A549 (cell line): ENCODE data around the gene TRPM4. TPM values are rescaled to one million over a fixed set of nuclear protein-coding genes. Genes with fewer than 3 reads are reported as not detected.

Source experiments
- ATAC-seq, 2 experiments: fragments of 200-7000 bp in 1 of 2; fragments of >200 bp in 1 of 2; cut with Nextera tagmentation in 1 of 2; cut with Tn5 transposase in 1 of 2; 3 replicates each; pipeline versions ENCODE4 v1.8.0 to v1.9.1; 2018 to 2020; ENCODE audit warnings: mild to moderate bottlenecking in 1 of 2, moderate library complexity in 1 of 2
- CTCF ChIA-PET: fragments of 300-600 bp; sonication (Branson Sonifier 250); formaldehyde crosslinking; extraction: SDS; loops from one replicate; lab custom pipeline; 2021; ENCODE audit warnings: antibody characterized with exemption, inconsistent platforms; lab: Yijun Ruan, JAX
- POLR2A ChIA-PET: fragments of 350-600 bp; formaldehyde crosslinking; extraction: SDS; loops from one replicate; lab custom pipeline; 2021; ENCODE audit warnings: antibody characterized with exemption, inconsistent platforms; lab: Yijun Ruan, JAX
- DNase-seq, 2 experiments: peaks; one replicate each; pipeline versions ENCODE4 v3.0.0 to v3.0.0-alpha.2; 2011 to 2016; ENCODE audit warnings: low read depth in 1 of 2, low spot score in 1 of 2
- FAIRE-seq: peaks from 2 replicates; lab custom pipeline; 2011; peaks lifted over from hg19 to GRCh38; lab: Jason Lieb, UNC
- H3K27ac ChIP-seq, 2 experiments: fragments of >200 bp; sonication (Bioruptor Twin); formaldehyde crosslinking; 3 replicates each; pipeline ENCODE4 v1.5.1; 2016 to 2017
- H3K4me1 ChIP-seq: fragments of >200 bp; sonication (Bioruptor Twin); formaldehyde crosslinking; 3 replicates; pipeline ENCODE4 v1.6.1; 2016
- H3K4me2 ChIP-seq: fragments of >200 bp; sonication (Bioruptor Twin); formaldehyde crosslinking; 3 replicates; pipeline ENCODE4 v1.6.1; 2016
- H3K4me3 ChIP-seq: fragments of >200 bp; sonication (Bioruptor Twin); formaldehyde crosslinking; 3 replicates; pipeline ENCODE4 v1.5.1; 2016
- H3K9me3 ChIP-seq: fragments of >200 bp; sonication (Bioruptor Twin); formaldehyde crosslinking; 3 replicates; pipeline ENCODE4 v1.6.1; 2016
- ATOH8 ChIP-seq: fragments of 250-450 bp; sonication (Bioruptor Pico); IDR thresholded peaks from 2 replicates; pipeline ENCODE4 v1.5.0; 2020; ENCODE audit warnings: low read depth, mild to moderate bottlenecking, moderate library complexity
- BHLHE40 ChIP-seq: IDR thresholded peaks from 2 replicates; pipeline ENCODE4 v1.6.1; 2012; ENCODE audit warnings: low read depth, low read length, inconsistent platforms
- CBX2 ChIP-seq: fragments of 200-600 bp; sonication (generic); IDR thresholded peaks from 2 replicates; pipeline ENCODE4 v1.6.1; 2016; ENCODE audit warnings: low read depth, mild to moderate bottlenecking, borderline replicate concordance
- CBX8 ChIP-seq: fragments of 200-600 bp; sonication (generic); IDR thresholded peaks from 2 replicates; pipeline ENCODE4 v1.6.1; 2016
- CEBPB ChIP-seq, 2 experiments: fragments of >200 bp in 1 of 2; sonication (Bioruptor Twin) in 1 of 2; formaldehyde crosslinking in 1 of 2; IDR thresholded peaks; 2 replicates each; pipeline ENCODE4 v1.6.1; 2012 to 2016
- CHD2 ChIP-seq: fragments of 150-350 bp; IDR thresholded peaks from 2 replicates; pipeline ENCODE4 v1.6.1; 2014; ENCODE audit warnings: low read length; ENCODE audit not compliant: partially characterized antibody
- CTCF ChIP-seq: fragments of >200 bp; sonication (Bioruptor Twin); formaldehyde crosslinking; IDR thresholded peaks from 3 replicates; pipeline ENCODE4 v1.5.1; 2016
- EHF ChIP-seq: fragments of 250-450 bp; sonication (Bioruptor Pico); IDR thresholded peaks from 2 replicates; pipeline ENCODE4 v1.5.0; 2020; ENCODE audit warnings: mild to moderate bottlenecking
- EHMT2 ChIP-seq: fragments of 200-600 bp; sonication (generic); IDR thresholded peaks from 2 replicates; pipeline ENCODE4 v1.6.1; 2016; ENCODE audit warnings: antibody characterized with exemption, low read depth, mild to moderate bottlenecking, moderate library complexity
- FOSL2 ChIP-seq, 2 experiments: fragments of 450-650 bp in 1 of 2; fragments of >200 bp in 1 of 2; sonication (Bioruptor Twin) in 1 of 2; formaldehyde crosslinking; IDR thresholded peaks; 2 replicates each; pipeline versions ENCODE4 v1.5.0 to v1.6.1; 2016 to 2020; ENCODE audit warnings: mild to moderate bottlenecking in 1 of 2, moderate library complexity in 1 of 2
- FOXS1 ChIP-seq: fragments of 250-450 bp; sonication (Bioruptor Pico); IDR thresholded peaks from 2 replicates; pipeline ENCODE4 v1.5.0; 2020; ENCODE audit warnings: mild to moderate bottlenecking, moderate library complexity
- HDAC2 ChIP-seq: fragments of 200-600 bp; sonication (generic); IDR thresholded peaks from 2 replicates; pipeline ENCODE4 v1.6.1; 2016
- HMGXB4 ChIP-seq: fragments of 250-450 bp; sonication (Bioruptor Pico); IDR thresholded peaks from 2 replicates; pipeline ENCODE4 v1.5.0; 2021; ENCODE audit warnings: mild to moderate bottlenecking, moderate library complexity, borderline replicate concordance
- KDM5A ChIP-seq: fragments of 200-600 bp; sonication (generic); IDR thresholded peaks from 2 replicates; pipeline ENCODE4 v1.6.1; 2016; ENCODE audit warnings: antibody characterized with exemption, mild to moderate bottlenecking
- MAFK ChIP-seq: fragments of 450-650 bp; IDR thresholded peaks from 2 replicates; pipeline ENCODE4 v1.6.1; 2014; ENCODE audit not compliant: partially characterized antibody
- MAZ ChIP-seq: fragments of 150-350 bp; IDR thresholded peaks from 2 replicates; pipeline ENCODE4 v1.6.1; 2014; ENCODE audit warnings: antibody characterized with exemption, low read depth, low read length, borderline replicate concordance
- NFE2L2 ChIP-seq: fragments of 150-350 bp; conservative IDR thresholded peaks from 2 replicates; pipeline ENCODE4 v1.6.1; 2014; ENCODE audit warnings: low read length
- NR3C1 ChIP-seq: fragments of >200 bp; sonication (Bioruptor Twin); formaldehyde crosslinking; IDR thresholded peaks from 3 replicates; pipeline ENCODE4 v1.6.1; 2017
- PBX3 ChIP-seq: IDR thresholded peaks from 2 replicates; pipeline ENCODE4 v1.6.1; 2012
- POLR2A ChIP-seq: IDR thresholded peaks from 2 replicates; pipeline ENCODE4 v1.6.1; 2012; ENCODE audit warnings: mild to moderate bottlenecking, low read length
- POLR2AphosphoS2 ChIP-seq: conservative IDR thresholded peaks from 2 replicates; pipeline ENCODE4 v1.6.1; 2012; ENCODE audit warnings: low read length, improper control_type of control experiment, inconsistent platforms
- RAD21 ChIP-seq, 2 experiments: fragments of >200 bp in 1 of 2; sonication (Bioruptor Twin) in 1 of 2; formaldehyde crosslinking in 1 of 2; IDR thresholded peaks in 1 of 2; conservative IDR thresholded peaks in 1 of 2; 2 replicates in 1 of 2; 3 replicates in 1 of 2; pipeline ENCODE4 v1.6.1; 2012 to 2018; ENCODE audit warnings: inconsistent platforms in 1 of 2
- RARB ChIP-seq: fragments of 250-450 bp; sonication (Bioruptor Pico); IDR thresholded peaks from 2 replicates; pipeline ENCODE4 v1.8.0; 2021; ENCODE audit warnings: mild to moderate bottlenecking, moderate library complexity
- RNF2 ChIP-seq: fragments of 200-600 bp; sonication (generic); IDR thresholded peaks from 2 replicates; pipeline ENCODE4 v1.6.1; 2016; ENCODE audit warnings: low read depth, mild to moderate bottlenecking, antibody characterized with exemption, moderate library complexity, borderline replicate concordance
- SMC3 ChIP-seq: fragments of >200 bp; sonication (Bioruptor Twin); formaldehyde crosslinking; IDR thresholded peaks from 3 replicates; pipeline ENCODE4 v1.6.1; 2018; ENCODE audit warnings: inconsistent platforms
- SREBF2 ChIP-seq: fragments of 450-650 bp; IDR thresholded peaks from 2 replicates; pipeline ENCODE4 v1.6.1; 2014; ENCODE audit warnings: mild to moderate bottlenecking, moderate library complexity
- TFCP2L1 ChIP-seq: fragments of 250-450 bp; sonication (Bioruptor Pico); IDR thresholded peaks from 2 replicates; pipeline ENCODE4 v1.5.0; 2021; ENCODE audit warnings: mild to moderate bottlenecking
- TP53 ChIP-seq: fragments of 250-450 bp; sonication (Bioruptor Pico); IDR thresholded peaks from 2 replicates; pipeline ENCODE4 v1.5.0; 2021; ENCODE audit warnings: mild to moderate bottlenecking, moderate library complexity
- USF2 ChIP-seq: fragments of 450-650 bp; IDR thresholded peaks from 2 replicates; pipeline ENCODE4 v1.6.1; 2014; ENCODE audit warnings: antibody characterized with exemption
- ZFP36 ChIP-seq: fragments of 450-650 bp; IDR thresholded peaks from 2 replicates; pipeline ENCODE4 v1.6.1; 2014; ENCODE audit warnings: borderline replicate concordance; ENCODE audit not compliant: partially characterized antibody
- WGBS: methylation state at CpG from one replicate; pipeline ENCODE4 v1.1.6; 2017; ENCODE audit errors: missing lambda C conversion rate; 5-methylcytosine and 5-hydroxymethylcytosine counted together
- polyA plus RNA-seq, 4 experiments: library from polyadenylated mRNA; depleted of rRNA in 3 of 4; stranded (reverse); fragments of >200 nt; fragmentation: RNase III in 1 of 4; extraction: RNeasy Plus Mini Kit Qiagen cat#74134 plus additional on column Dnase treatment in 1 of 4; gene quantifications; 2 replicates in 3 of 4; 3 replicates in 1 of 4; pipeline ENCODE4 v1.2.3, GENCODE V29; 2011 to 2017

TRPM4 gene
- polyA plus RNA-seq, 2 of the 4 experiments (the other 2 are of a cell fraction): 4.7 to 9.1 TPM

- Histone ChIP-seq H3K27ac (no peak overlapping the region), H3K4me1 (no peaks in the 10 kb centered on the region), H3K9me3 (no peaks in the 10 kb centered on the region), H3K4me2 (no peak overlapping the region), H3K4me3 (no peak overlapping the region)
- no peak for ATAC-seq
- no peak for DNase-seq
- no peak for FAIRE-seq
- ChIA-PET CTCF (interaction anchor here (0.8 to 2.4 kb wide), 12 partner anchors 9 to 223 kb away, joined by 3 to 14 read pairs (median 4); partner anchors contain the start of gene LIN7B), POLR2A (no interaction called here)
- TF ChIP-seq RARB (CRISPR knock-in tag): no peak
- no peak for TF ChIP-seq HMGXB4
- no peak for TF ChIP-seq RNF2
- no peak for TF ChIP-seq TFCP2L1
- TF ChIP-seq NFE2L2: no peak
- TF ChIP-seq ZFP36: no peak
- no peak for TF ChIP-seq EHMT2
- TF ChIP-seq SREBF2: no peak
- no peak for TF ChIP-seq MAFK
- TF ChIP-seq CHD2: no peak
- no peak for TF ChIP-seq POLR2A
- no peak for TF ChIP-seq FOXS1 (CRISPR knock-in tag)
- TF ChIP-seq ATOH8 (CRISPR knock-in tag): no peak
- no peak for TF ChIP-seq SMC3
- TF ChIP-seq CEBPB (IDR thresholded peaks at IDR 0.05): no peak
- TF ChIP-seq CBX8: no peak
- WGBS: 64% methylated on average over 6 of the region's 6 CpGs
Measured at GRCh38 chr19:49222011-49222410, 64.4 kb downstream of the TRPM4 start.

GRCh38 chr19:49222528-49222927, 64.9 kb downstream of the TRPM4 start:
- CTCF ChIA-PET: interaction anchor here (0.7 to 2.4 kb wide), 10 partner anchors 23 to 324 kb away, joined by 3 to 14 read pairs (median 4); partner anchors contain the start of gene LIN7B
- ATAC-seq (no peak), DNase-seq (no peak), FAIRE-seq (no peak)
- no peak overlapping the region for H3K4me2 ChIP-seq
- no peak overlapping the region for H3K4me3 ChIP-seq
- POLR2A ChIA-PET: no interaction called here
- 61% methylated on average over 4 of the region's 4 CpGs for WGBS
- no peaks in the 10 kb centered on the region for H3K9me3 ChIP-seq
- TF ChIP-seq CHD2 (no peak), NR3C1 (no peak), POLR2AphosphoS2 (no peak), MAZ (no peak), USF2 (no peak), HDAC2 (no peak), BHLHE40 (no peak), FOSL2 (IDR thresholded peaks at IDR 0.05) (no peak), FOSL2 (CRISPR knock-in tag; IDR thresholded peaks at IDR 0.05) (no peak), PBX3 (no peak), KDM5A (no peak), CBX2 (no peak), CTCF (no peak), TP53 (CRISPR knock-in tag) (no peak), RAD21 (conservative IDR thresholded peaks at IDR 0.05 in 1 of 2, IDR thresholded peaks at IDR 0.05 in 1 of 2) (no peak), EHF (CRISPR knock-in tag) (no peak)
- H3K27ac ChIP-seq: no peak overlapping the region
- no peaks in the 10 kb centered on the region for H3K4me1 ChIP-seq
